Stimulated activated CD4-positive, alpha-beta T cell treated with anti-CD3 and anti-CD28 coated beads, TNF-alpha, amount 100 ng/mL, for 48 hours (primary cell): ENCODE data around the gene MEIOB.
"Not testable (repeated sequence)": the region's sequence is repeated elsewhere in the genome, so short reads cannot be mapped to it uniquely, and the experiment has no call there.

Experiments
- DNase-seq, 3 donors: peaks; one replicate each; pipeline ENCODE4 v3.0.0-alpha.2; 2020; ENCODE audit warnings: low read depth in 3 of 3

MEIOB gene

GRCh38 chr16:1877804-1878203, 5.8 kb upstream of the MEIOB start:
- no peak for DNase-seq

GRCh38 chr16:1877089-1877488, 5.1 kb upstream of the MEIOB start:
- DNase-seq, result no peak

GRCh38 chr16:1876468-1876867, 4.5 kb upstream of the MEIOB start:
- no peak for DNase-seq

GRCh38 chr16:1876066-1876465, 4.1 kb upstream of the MEIOB start:
- DNase-seq, result not testable (repeated sequence)

GRCh38 chr16:1874854-1875253, 2.9 kb upstream of the MEIOB start:
- DNase-seq, result no peak

- no peak for DNase-seq
These were observed 1.4 kb downstream of the MEIOB start for GRCh38 chr16:1870365-1871082.

- no peak for DNase-seq
These were observed 5.9 kb downstream of the MEIOB start for GRCh38 chr16:1865902-1866690.

GRCh38 chr16:1863681-1864460, 8.1 kb downstream of the MEIOB start:
- no peak for DNase-seq

GRCh38 chr16:1862394-1862793, 9.6 kb downstream of the MEIOB start:
- DNase-seq, result no peak

- DNase-seq, result no peak
These were observed 10.2 kb downstream of the MEIOB start for GRCh38 chr16:1861730-1862129.

GRCh38 chr16:1859650-1860049, 12.3 kb downstream of the MEIOB start:
- no peak for DNase-seq

GRCh38 chr16:1858189-1858865, 13.6 kb downstream of the MEIOB start:
- no peak for DNase-seq

GRCh38 chr16:1857433-1858097, 14.4 kb downstream of the MEIOB start:
- no peak for DNase-seq

- no peak for DNase-seq
These were observed 20.2 kb downstream of the MEIOB start for GRCh38 chr16:1851793-1852192.

- no peak for DNase-seq
These were observed 21.0 kb downstream of the MEIOB start for GRCh38 chr16:1850981-1851380.

- no peak for DNase-seq
These were observed 25.5 kb downstream of the MEIOB start for GRCh38 chr16:1846416-1846815.

GRCh38 chr16:1845985-1846384, 26.0 kb downstream of the MEIOB start:
- DNase-seq, result no peak

- DNase-seq, result no peak
These were observed 32.4 kb downstream of the MEIOB start for GRCh38 chr16:1839554-1839953.

GRCh38 chr16:1834096-1834495, 37.9 kb downstream of the MEIOB start:
- no peak for DNase-seq

GRCh38 chr16:1832838-1833454, 39.0 kb downstream of the MEIOB start:
- DNase-seq, result no peak
